ENCODE results near the gene VWA2.

VWA2 gene

DNA sequence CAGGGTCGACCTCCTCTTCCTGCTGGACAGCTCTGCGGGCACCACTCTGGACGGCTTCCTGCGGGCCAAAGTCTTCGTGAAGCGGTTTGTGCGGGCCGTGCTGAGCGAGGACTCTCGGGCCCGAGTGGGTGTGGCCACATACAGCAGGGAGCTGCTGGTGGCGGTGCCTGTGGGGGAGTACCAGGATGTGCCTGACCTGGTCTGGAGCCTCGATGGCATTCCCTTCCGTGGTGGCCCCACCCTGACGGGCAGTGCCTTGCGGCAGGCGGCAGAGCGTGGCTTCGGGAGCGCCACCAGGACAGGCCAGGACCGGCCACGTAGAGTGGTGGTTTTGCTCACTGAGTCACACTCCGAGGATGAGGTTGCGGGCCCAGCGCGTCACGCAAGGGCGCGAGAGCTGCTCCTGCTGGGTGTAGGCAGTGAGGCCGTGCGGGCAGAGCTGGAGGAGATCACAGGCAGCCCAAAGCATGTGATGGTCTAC is 46.9 kb downstream of the VWA2 start:
- H3K14ac ChIP-seq (ENCODE audit: low read length): peak overlapping the region; percentile 92
- no peak overlapping the region for H4K8ac ChIP-seq (ENCODE audit: low read depth, low read length)
- H2AK5ac ChIP-seq (ENCODE audit: low read depth, low read length): peak overlapping the region; percentile 52
- H3K4me2 ChIP-seq (ENCODE audit: insufficient read depth, low read length, poor library complexity, severe bottlenecking): no peak overlapping the region
- peak overlapping the region; percentile 72 for H3K9ac ChIP-seq (ENCODE audit: low read depth, low read length, poor library complexity)
- H3K4me3 ChIP-seq (ENCODE audit: low read length in 2 of 2): peak overlapping the region in 1 of 2 donors; percentile 40
- no peak overlapping the region for H2BK15ac ChIP-seq (ENCODE audit: low read length)
- H2AFZ ChIP-seq (ENCODE audit: low read length): no peak overlapping the region
- H3K23ac ChIP-seq (ENCODE audit: low read depth, low read length, poor library complexity): peak overlapping the region; percentile 82
- no peak overlapping the region for H3K27ac ChIP-seq (replicated peaks; ENCODE audit: low read length)
- peak overlapping the region; percentile 70 for H3K18ac ChIP-seq (ENCODE audit: low read length)
- no peak overlapping the region for H2BK5ac ChIP-seq (ENCODE audit: low read length)
- H3K27me3 ChIP-seq (ENCODE audit: control insufficient read depth in 3 of 3, insufficient read depth in 3 of 3, low read depth in 1 of 3, low read length in 3 of 3): peaks cover 0 to 7% (median 0%) of the 10 kb centered on the region in 3 experiments
- H3K4ac ChIP-seq (ENCODE audit: low read length): no peak overlapping the region
- peak overlapping the region; percentile 9 for H2BK120ac ChIP-seq (ENCODE audit: low read depth, low read length)
- no peaks in the 10 kb centered on the region for H3K79me1 ChIP-seq (ENCODE audit: low read depth, low read length)
- no peaks in the 10 kb centered on the region for H3K9me3 ChIP-seq (replicated peaks in 1 of 2; ENCODE audit: control insufficient read depth in 2 of 2, insufficient read depth in 1 of 2, low read depth in 1 of 2, low read length in 2 of 2)
- peak overlapping the region; percentile 7 for H2BK12ac ChIP-seq (ENCODE audit: low read length)
- no peak overlapping the region for H4K91ac ChIP-seq (ENCODE audit: low read depth, low read length, poor library complexity)
- WGBS, 2 donors (ENCODE audit: extremely low coverage in 2 of 2, insufficient read length in 2 of 2, insufficient replicate concordance in 1 of 2): no CpG with 5 or more reads among the region's 31 CpGs
- peaks cover 0 to 1% of the 10 kb centered on the region in 2 donors for H3K4me1 ChIP-seq (ENCODE audit: control insufficient read depth in 2 of 2, insufficient read depth in 1 of 2, low read depth in 1 of 2, low read length in 2 of 2)
- no peaks in the 10 kb centered on the region for H3K36me3 ChIP-seq (replicated peaks in 1 of 2; ENCODE audit: control insufficient read depth in 2 of 2, insufficient read depth in 2 of 2, low read length in 2 of 2)
- no peak for DNase-seq (ENCODE audit: low spot score)

DNA sequence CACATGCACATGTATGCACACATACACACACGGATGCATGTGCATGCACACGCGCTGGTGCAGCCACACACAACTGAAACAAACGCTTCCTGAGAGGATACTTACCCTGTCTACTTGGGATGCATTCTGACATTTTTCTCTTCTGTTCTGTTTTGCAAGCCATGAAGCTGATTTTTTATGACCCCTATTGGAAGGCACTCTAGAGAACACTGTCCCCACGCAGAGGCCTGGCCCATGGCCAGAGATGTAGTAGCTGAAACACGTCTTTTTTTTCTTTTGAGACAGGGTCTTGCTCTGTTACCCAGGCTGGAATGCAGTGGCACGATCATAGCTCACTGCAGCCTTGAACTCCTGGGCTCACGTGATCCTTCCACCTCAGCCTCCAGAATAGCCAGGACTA is 47.9 kb downstream of the VWA2 start:
- H3K79me1 ChIP-seq (ENCODE audit: low read depth, low read length): no peaks in the 10 kb centered on the region
- H3K23ac ChIP-seq (ENCODE audit: low read depth, low read length, poor library complexity): no peak overlapping the region
- no peak overlapping the region for H3K4me2 ChIP-seq (ENCODE audit: insufficient read depth, low read length, poor library complexity, severe bottlenecking)
- H3K36me3 ChIP-seq (replicated peaks in 1 of 2; ENCODE audit: control insufficient read depth in 2 of 2, insufficient read depth in 2 of 2, low read length in 2 of 2): no peaks in the 10 kb centered on the region
- no peak overlapping the region for H2BK120ac ChIP-seq (ENCODE audit: low read depth, low read length)
- peaks cover 0 to 7% (median 0%) of the 10 kb centered on the region in 3 experiments for H3K27me3 ChIP-seq (ENCODE audit: control insufficient read depth in 3 of 3, insufficient read depth in 3 of 3, low read depth in 1 of 3, low read length in 3 of 3)
- H2AK5ac ChIP-seq (ENCODE audit: low read depth, low read length): no peak overlapping the region
- no peak overlapping the region for H3K14ac ChIP-seq (ENCODE audit: low read length)
- DNase-seq (ENCODE audit: low spot score): no peak
- no peak overlapping the region for H3K18ac ChIP-seq (ENCODE audit: low read length)
- no peak overlapping the region for H3K27ac ChIP-seq (replicated peaks; ENCODE audit: low read length)
- no peak overlapping the region for H2BK15ac ChIP-seq (ENCODE audit: low read length)
- no peak overlapping the region for H2BK5ac ChIP-seq (ENCODE audit: low read length)
- H4K91ac ChIP-seq (ENCODE audit: low read depth, low read length, poor library complexity): no peak overlapping the region
- no peak overlapping the region for H3K9ac ChIP-seq (ENCODE audit: low read depth, low read length, poor library complexity)
- WGBS, 2 donors (ENCODE audit: extremely low coverage in 2 of 2, insufficient read length in 2 of 2, insufficient replicate concordance in 1 of 2): no CpG with 5 or more reads among the region's 8 CpGs
- H3K4ac ChIP-seq (ENCODE audit: low read length): no peak overlapping the region
- no peak overlapping the region for H2AFZ ChIP-seq (ENCODE audit: low read length)
- H3K4me1 ChIP-seq (ENCODE audit: control insufficient read depth in 2 of 2, insufficient read depth in 1 of 2, low read depth in 1 of 2, low read length in 2 of 2): peaks cover 0 to 1% of the 10 kb centered on the region in 2 donors
- no peak overlapping the region for H4K8ac ChIP-seq (ENCODE audit: low read depth, low read length)
- no peak overlapping the region for H2BK12ac ChIP-seq (ENCODE audit: low read length)
- no peaks in the 10 kb centered on the region for H3K9me3 ChIP-seq (replicated peaks in 1 of 2; ENCODE audit: control insufficient read depth in 2 of 2, insufficient read depth in 1 of 2, low read depth in 1 of 2, low read length in 2 of 2)
- H3K4me3 ChIP-seq (ENCODE audit: low read length in 2 of 2): no peak overlapping the region

DNA sequence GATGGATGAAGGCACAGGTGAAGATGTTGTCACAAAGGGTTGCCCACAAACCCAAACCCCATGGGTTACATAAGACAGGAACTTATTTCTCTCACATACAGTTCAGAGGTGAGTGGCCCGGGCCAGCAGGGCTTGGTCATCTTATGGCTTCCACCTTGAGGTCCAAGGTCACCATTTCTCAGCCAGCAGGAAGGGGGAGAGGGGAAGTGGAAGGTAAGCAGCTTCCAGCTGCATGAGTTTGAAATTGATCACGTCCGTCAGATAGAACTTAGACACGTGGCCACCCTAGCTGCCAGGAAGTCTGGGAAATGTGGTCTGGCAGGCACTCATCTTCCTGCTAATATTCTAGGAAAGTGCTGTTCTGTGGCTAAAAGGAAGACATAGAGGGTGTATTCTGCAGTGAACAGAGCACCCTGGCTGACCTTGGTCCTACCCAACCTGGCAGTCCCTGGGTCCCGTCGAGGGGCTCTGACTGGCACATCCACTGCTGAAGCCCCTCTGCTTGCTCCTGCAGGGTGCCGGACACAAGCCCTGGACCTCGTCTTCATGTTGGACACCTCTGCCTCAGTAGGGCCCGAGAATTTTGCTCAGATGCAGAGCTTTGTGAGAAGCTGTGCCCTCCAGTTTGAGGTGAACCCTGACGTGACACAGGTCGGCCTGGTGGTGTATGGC is 49.5 kb downstream of the VWA2 start:
- Histone ChIP-seq H2AK5ac (ENCODE audit: low read depth, low read length) (no peak overlapping the region), H3K4me2 (ENCODE audit: insufficient read depth, low read length, poor library complexity, severe bottlenecking) (no peak overlapping the region), H2BK120ac (ENCODE audit: low read depth, low read length) (no peak overlapping the region), H2BK15ac (ENCODE audit: low read length) (no peak overlapping the region), H3K4me3 (ENCODE audit: low read length in 2 of 2) (no peak overlapping the region), H2BK5ac (ENCODE audit: low read length) (peak overlapping the region; percentile 56), H3K27ac (replicated peaks; ENCODE audit: low read length) (no peak overlapping the region), H4K8ac (ENCODE audit: low read depth, low read length) (no peak overlapping the region), H3K18ac (ENCODE audit: low read length) (peak overlapping the region; percentile 84), H3K14ac (ENCODE audit: low read length) (no peak overlapping the region), H3K9me3 (replicated peaks in 1 of 2; ENCODE audit: control insufficient read depth in 2 of 2, insufficient read depth in 1 of 2, low read depth in 1 of 2, low read length in 2 of 2) (no peaks in the 10 kb centered on the region), H3K4me1 (ENCODE audit: control insufficient read depth in 2 of 2, insufficient read depth in 1 of 2, low read depth in 1 of 2, low read length in 2 of 2) (peaks cover 0 to 1% of the 10 kb centered on the region in 2 donors), H3K9ac (ENCODE audit: low read depth, low read length, poor library complexity) (no peak overlapping the region), H3K4ac (ENCODE audit: low read length) (no peak overlapping the region), H3K79me1 (ENCODE audit: low read depth, low read length) (no peaks in the 10 kb centered on the region), H3K23ac (ENCODE audit: low read depth, low read length, poor library complexity) (no peak overlapping the region), H4K91ac (ENCODE audit: low read depth, low read length, poor library complexity) (peak overlapping the region; percentile 42), H3K36me3 (replicated peaks in 1 of 2; ENCODE audit: control insufficient read depth in 2 of 2, insufficient read depth in 2 of 2, low read length in 2 of 2) (no peaks in the 10 kb centered on the region), H3K27me3 (ENCODE audit: control insufficient read depth in 3 of 3, insufficient read depth in 3 of 3, low read depth in 1 of 3, low read length in 3 of 3) (peaks cover 0 to 7% (median 0%) of the 10 kb centered on the region in 3 experiments), H2BK12ac (ENCODE audit: low read length) (no peak overlapping the region), H2AFZ (ENCODE audit: low read length) (no peak overlapping the region)
- no CpG with 5 or more reads among the region's 11 CpGs for WGBS, 2 donors (ENCODE audit: extremely low coverage in 2 of 2, insufficient read length in 2 of 2, insufficient replicate concordance in 1 of 2)
- no peak for DNase-seq (ENCODE audit: low spot score)

DNA sequence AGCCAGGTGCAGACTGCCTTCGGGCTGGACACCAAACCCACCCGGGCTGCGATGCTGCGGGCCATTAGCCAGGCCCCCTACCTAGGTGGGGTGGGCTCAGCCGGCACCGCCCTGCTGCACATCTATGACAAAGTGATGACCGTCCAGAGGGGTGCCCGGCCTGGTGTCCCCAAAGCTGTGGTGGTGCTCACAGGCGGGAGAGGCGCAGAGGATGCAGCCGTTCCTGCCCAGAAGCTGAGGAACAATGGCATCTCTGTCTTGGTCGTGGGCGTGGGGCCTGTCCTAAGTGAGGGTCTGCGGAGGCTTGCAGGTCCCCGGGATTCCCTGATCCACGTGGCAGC is 50.0 kb downstream of the VWA2 start:
- DNase-seq (ENCODE audit: low spot score): no peak
- no peak overlapping the region for H2BK12ac ChIP-seq (ENCODE audit: low read length)
- H4K91ac ChIP-seq (ENCODE audit: low read depth, low read length, poor library complexity): peak overlapping the region; percentile 42
- no peaks in the 10 kb centered on the region for H3K79me1 ChIP-seq (ENCODE audit: low read depth, low read length)
- no peak overlapping the region for H3K9ac ChIP-seq (ENCODE audit: low read depth, low read length, poor library complexity)
- H2BK5ac ChIP-seq (ENCODE audit: low read length): peak overlapping the region; percentile 56
- no peaks in the 10 kb centered on the region for H3K9me3 ChIP-seq (replicated peaks in 1 of 2; ENCODE audit: control insufficient read depth in 2 of 2, insufficient read depth in 1 of 2, low read depth in 1 of 2, low read length in 2 of 2)
- peak overlapping the region; percentile 76 for H3K14ac ChIP-seq (ENCODE audit: low read length)
- H2BK15ac ChIP-seq (ENCODE audit: low read length): no peak overlapping the region
- H2AK5ac ChIP-seq (ENCODE audit: low read depth, low read length): no peak overlapping the region
- no peak overlapping the region for H3K4me2 ChIP-seq (ENCODE audit: insufficient read depth, low read length, poor library complexity, severe bottlenecking)
- no peak overlapping the region for H3K27ac ChIP-seq (replicated peaks; ENCODE audit: low read length)
- peak overlapping the region; percentile 84 for H3K18ac ChIP-seq (ENCODE audit: low read length)
- no peak overlapping the region for H3K4me3 ChIP-seq (ENCODE audit: low read length in 2 of 2)
- H2BK120ac ChIP-seq (ENCODE audit: low read depth, low read length): no peak overlapping the region
- H4K8ac ChIP-seq (ENCODE audit: low read depth, low read length): peak overlapping the region; percentile 30
- H3K4me1 ChIP-seq (ENCODE audit: control insufficient read depth in 2 of 2, insufficient read depth in 1 of 2, low read depth in 1 of 2, low read length in 2 of 2): peaks cover 0 to 1% of the 10 kb centered on the region in 2 donors
- peaks cover 0 to 7% (median 0%) of the 10 kb centered on the region in 3 experiments for H3K27me3 ChIP-seq (ENCODE audit: control insufficient read depth in 3 of 3, insufficient read depth in 3 of 3, low read depth in 1 of 3, low read length in 3 of 3)
- no peaks in the 10 kb centered on the region for H3K36me3 ChIP-seq (replicated peaks in 1 of 2; ENCODE audit: control insufficient read depth in 2 of 2, insufficient read depth in 2 of 2, low read length in 2 of 2)
- no CpG with 5 or more reads among the region's 16 CpGs for WGBS, 2 donors (ENCODE audit: extremely low coverage in 2 of 2, insufficient read length in 2 of 2, insufficient replicate concordance in 1 of 2)
- H3K23ac ChIP-seq (ENCODE audit: low read depth, low read length, poor library complexity): no peak overlapping the region
- H2AFZ ChIP-seq (ENCODE audit: low read length): no peak overlapping the region
- H3K4ac ChIP-seq (ENCODE audit: low read length): no peak overlapping the region
